DMS153 (cell line): ENCODE data around the gene LRRC49.
"Not testable (repeated sequence)": the region's sequence is repeated elsewhere in the genome, so short reads cannot be mapped to it uniquely, and the experiment has no call there.

ENCODE experiments used
- DNase-seq: peaks from one replicate; lab custom pipeline; 2025; lab: John Stamatoyannopoulos, UW

LRRC49 gene

DNA sequence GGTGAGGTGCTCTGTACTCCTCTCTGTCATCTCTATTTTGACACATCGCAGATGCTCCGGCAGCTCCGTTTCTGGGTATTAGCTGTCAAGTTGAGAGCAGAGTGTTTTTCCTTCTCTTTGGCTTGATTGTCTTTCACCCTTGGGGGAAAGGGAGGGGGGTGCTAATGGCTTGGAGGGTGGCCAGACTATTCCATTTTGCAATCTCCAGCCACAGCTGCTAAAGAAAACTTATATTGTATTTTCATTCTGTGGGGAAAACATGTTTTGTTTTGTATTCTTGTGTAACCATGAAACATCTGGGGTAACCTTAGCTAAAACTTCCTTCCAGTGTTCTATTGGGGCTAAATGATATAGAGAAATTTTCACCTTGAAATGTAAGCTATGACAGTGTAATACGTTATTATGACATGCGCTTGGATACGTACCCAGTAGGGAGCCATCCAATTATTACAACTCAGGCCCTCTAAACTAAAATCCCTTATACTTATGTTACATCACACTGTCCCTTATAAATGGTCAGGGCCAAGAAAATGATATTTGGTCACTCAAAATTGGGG lies 24.6 kb upstream of the LRRC49 start:
- no peak for DNase-seq

DNA sequence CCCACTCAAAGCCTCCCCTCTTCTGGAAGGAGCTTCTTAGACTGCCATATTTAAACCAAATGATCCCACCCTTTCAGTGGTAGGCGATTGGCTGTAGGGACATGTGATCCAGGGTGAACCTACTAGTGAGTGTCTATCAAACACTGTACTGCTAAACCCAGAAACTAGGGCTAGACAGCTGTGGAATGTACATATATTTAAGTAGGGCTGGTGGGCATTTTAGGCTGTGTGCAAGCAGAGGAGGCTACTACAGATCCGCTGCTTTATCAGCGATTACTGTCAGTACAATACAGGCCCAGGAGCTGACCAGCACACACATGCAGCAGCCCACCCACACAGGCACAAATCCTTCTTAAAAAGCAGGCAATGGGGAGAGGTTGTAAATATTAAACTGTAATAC lies 23.3 kb upstream of the LRRC49 start:
- no peak for DNase-seq

DNA sequence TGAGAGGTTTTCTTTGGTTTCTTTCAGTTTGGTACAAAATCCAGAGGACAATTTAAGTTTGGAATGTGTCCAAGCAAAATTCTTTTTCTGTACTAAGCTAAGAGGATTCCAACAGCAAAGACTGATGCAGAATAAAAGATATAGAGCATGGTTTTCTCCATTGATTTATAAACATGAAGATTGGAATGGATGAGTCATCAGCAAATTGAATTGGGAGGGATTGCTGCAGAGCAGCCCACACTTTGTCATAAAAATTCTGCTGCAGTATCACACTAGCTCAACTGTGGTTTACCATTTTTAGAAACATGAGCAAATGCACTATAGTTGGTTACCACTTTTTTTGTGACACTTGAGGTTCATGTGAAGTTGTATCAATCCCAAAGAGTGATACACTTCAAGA lies 22.6 kb upstream of the LRRC49 start:
- no peak for DNase-seq

DNA sequence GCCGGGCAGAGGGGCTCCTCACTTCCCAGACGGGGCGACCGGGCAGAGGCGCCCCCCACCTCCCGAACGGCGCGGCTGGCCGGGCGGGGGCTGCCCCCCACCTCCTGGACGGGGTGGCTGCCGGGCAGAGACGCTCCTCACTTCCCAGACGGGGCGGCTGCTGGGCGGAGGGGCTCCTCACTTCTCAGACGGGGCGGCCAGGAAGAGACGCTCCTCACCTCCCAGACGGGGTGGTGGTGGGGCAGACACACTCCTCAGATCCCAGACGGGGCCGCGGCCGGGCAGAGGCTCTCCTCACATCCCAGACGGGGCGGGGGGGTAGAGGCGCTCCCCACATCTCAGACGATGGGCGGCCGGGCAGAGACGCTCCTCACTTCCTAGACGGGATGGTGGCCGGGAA lies 21.1 kb upstream of the LRRC49 start:
- not testable (repeated sequence) for DNase-seq

DNA sequence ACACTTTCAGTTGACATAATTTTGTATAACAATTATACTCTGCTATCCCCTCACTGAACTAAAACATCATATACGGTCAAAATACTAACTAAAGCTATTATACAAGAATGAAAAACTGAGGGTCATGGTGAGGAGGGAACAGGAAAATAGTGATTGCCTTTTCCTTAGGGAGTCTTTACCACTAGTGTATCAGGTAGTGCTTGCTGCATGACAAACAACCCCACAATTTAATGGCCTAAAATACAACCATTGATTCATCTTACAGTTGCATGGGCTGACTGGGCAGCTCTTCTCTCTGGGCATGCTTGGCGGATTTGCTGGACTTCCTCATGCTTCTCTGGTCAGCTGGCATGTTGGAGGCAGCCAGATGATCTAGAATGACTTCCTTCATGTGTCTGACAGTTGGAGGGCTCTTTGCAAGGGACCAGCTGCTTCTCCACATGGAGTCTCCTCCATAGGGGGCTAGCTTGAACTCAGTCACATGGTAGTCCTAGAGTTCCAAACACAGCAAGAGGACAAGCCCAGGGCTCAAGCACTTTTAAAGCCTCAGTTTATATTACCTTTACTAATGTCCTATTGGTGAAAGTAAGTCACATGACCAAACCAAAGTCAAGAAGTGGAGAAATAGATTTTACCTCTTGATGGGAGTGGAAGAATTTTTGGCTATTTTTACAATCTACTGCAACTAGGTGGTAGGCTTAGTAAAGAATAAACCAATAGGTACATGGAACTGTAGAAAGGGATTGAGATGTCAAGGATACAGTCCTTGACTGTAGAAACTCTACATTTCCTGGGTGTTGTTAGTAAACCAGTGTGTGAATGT lies 19.2 kb upstream of the LRRC49 start:
- DNase-seq: no peak

DNA sequence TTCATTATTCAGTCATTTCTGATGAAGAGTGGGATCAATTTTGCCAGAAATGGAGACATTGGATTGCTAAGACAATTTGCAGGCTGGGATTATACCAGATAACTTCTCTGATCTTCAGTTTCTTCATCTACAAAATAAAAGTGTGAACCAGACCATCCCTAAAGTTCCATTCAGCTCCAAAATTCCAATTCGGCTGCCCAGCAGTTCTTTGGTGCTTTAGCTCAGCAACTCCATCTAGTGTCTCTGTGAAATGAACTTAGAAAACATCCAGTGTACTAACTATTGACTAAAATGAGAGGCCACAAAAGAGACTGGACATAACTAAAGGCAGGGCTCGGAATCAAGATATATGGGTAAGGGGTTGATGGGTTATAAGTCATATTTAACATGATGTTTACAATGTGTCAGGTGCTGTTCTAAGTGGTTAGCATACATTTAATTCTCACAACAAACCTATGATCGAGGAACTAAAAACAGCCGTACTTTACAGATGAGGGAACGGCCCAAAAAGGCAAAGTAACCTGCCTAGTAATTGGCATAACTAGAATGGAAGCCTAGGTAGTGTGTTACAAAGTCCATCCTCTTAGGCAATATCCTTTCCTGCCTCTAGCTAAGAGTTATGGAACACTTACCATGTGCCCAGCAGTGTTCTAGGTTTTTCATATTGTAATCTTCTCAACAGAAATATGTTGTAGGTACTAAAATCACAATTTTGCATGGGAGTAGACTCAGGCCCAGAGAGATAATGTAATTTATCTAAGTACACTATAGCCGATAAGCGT lies 17.4 kb upstream of the LRRC49 start:
- DNase-seq: no peak

DNA sequence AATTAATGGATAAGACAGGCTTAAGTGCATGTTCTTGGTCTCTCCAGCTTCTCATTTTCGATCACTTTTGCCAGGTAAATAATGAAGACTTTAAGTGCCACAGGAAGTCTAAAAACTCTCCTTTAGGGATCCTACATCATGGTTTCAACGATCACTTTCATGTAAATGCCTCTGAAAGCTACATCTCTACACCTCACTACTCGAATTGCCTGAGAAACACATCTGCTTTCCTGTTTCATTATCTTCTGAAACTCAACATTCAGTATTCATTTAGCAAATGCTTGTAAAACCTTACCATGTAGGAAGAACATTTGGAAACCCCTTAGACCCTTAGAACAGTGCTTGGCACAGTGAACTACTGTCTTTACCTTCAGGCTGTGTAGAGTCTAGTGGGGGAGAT lies 16.6 kb upstream of the LRRC49 start:
- no peak for DNase-seq

DNA sequence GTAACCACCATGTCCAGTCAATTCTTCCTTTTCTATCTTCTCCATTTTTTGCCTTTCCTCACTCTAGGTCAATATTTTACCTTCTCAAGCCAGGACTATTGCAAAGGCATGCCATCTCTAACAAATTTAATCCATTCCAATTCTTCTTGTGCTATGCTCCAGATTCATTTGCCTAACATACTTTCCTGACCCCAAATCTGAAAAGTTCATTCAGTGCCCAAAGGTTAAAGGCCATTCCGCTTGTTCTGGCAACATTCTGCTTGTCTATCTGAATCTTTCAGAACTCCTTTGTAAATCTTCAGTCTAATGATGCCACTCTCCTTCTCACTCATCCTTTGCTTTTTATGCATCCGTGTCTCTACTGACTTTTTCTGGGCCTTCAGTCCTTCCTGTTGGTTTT lies 15.9 kb upstream of the LRRC49 start:
- DNase-seq: no peak

DNA sequence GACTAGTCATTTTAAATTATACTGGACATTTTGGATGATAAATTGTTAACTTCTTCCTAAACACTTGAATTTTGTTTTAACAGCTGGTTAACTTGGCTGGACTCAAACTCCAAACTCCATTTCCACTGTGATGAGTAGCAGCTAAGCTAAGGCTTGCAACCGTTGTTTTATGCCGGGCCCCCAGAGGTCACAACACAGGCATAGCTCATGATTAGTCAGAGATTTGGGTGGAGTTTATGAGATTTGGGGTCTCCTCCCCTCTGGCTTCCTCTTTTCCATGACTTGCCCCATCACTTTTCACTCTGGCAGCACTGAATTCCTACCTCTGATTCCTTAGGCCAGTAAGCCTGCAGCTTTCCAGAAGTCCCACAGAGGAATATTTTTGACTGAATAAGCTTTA lies 13.2 kb upstream of the LRRC49 start:
- DNase-seq: no peak

DNA sequence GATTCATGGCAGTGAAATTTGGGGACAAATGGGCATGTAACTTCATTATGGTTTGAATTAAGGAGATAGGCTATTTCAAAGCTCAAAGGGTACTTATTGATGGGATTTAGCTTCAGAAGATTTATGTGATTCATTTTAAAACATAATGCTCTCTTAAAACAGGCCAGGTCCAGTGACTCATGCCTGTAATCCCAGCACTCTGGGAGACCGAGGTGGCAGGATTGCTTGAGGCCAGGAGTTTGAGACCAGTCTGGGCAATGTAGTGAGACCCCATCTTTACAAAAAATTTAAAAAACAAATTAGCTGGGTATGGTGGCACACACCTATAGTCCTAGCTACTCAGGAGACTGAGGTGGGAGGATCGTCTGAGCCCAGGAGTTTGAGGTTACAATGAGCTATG lies 11.8 kb upstream of the LRRC49 start:
- no peak for DNase-seq

DNA sequence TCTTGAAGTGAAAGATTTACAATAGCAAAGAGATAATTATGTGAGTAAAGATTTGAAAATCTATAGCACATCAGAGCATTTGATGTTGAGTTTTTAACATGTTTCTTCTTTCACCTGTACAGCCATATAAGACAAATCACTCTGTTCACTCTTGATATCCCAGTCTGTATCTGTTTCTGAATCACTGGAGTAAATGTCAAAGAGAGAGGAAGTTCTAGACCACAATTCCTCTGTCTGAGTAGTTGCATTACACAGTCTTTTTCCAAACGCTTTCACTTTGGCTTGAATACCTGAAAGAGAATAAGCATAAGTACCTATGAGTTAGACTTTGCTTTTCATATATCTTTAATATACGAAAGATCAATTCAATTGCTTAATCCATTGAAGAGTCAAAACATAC lies 10.3 kb upstream of the LRRC49 start:
- DNase-seq: no peak

DNA sequence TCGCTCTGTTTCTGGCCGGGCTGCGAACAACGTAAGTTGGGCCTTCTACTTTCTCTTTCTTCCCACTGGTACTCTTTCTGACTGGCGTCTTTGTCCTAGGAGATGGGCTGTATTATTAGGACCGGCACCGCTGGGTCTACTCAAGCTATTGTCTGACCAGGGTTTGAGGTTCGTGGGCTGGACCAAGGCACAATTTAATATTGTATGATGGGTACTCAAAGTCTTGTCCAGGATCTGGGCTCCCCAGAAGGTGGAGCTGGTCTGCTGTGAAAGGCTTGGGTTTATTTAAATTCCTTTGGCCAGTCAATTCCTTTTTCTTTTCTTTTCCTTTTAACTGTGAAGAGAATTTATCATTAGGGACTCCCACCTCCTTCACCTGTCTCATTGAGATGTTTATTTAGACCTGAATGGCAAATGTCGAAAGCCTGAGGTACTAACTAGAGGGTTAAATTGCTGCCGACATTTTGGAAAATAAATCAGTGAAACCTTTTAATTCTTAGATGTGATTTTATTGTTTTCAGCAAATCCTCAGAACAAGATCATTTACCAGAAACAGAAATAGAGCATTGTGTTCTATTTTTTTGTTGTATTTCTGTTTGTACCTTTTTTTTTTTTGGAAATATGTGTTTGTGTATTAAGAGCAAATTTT lies 410 bp downstream of the LRRC49 start:
- DNase-seq: peak; percentile 24

DNA sequence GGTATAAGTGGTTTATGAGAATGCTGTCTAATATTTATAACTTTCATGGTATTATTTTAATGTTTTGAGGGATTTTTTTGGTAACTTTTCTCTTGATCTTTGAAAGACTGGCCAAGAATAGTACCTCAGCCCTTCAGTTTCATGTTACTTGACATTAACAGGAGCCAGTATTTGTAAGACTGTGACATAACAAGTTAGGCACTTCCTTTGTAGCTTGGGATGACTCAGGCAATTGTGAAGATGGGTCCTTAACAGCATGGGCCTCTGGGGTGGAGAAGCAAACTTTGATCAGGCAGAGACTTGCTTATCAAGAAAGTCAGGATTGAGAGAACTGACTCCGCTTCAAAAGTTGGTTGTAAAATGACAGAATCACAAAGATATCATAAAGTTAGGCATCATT lies 9.5 kb downstream of the LRRC49 start:
- DNase-seq: no peak

DNA sequence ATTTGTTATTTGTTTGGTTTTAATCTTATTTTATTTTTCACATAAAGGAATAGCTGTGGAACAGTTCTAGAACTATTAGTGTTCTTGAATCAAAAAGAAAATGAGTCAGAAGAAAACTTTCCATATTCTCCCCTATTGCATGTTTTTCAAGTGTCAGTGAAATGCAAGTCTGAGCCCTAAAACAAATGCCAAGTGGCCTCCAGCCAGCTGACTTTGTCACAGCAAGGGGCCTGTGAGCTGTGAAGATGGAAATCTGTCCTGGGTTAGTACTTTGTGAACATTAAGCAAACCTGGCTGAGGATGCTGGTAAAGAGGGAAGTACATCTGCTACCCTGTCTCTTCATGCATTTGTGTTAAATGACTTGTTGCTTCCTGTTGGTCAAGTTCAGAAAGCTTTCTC lies 14.2 kb downstream of the LRRC49 start:
- no peak for DNase-seq

DNA sequence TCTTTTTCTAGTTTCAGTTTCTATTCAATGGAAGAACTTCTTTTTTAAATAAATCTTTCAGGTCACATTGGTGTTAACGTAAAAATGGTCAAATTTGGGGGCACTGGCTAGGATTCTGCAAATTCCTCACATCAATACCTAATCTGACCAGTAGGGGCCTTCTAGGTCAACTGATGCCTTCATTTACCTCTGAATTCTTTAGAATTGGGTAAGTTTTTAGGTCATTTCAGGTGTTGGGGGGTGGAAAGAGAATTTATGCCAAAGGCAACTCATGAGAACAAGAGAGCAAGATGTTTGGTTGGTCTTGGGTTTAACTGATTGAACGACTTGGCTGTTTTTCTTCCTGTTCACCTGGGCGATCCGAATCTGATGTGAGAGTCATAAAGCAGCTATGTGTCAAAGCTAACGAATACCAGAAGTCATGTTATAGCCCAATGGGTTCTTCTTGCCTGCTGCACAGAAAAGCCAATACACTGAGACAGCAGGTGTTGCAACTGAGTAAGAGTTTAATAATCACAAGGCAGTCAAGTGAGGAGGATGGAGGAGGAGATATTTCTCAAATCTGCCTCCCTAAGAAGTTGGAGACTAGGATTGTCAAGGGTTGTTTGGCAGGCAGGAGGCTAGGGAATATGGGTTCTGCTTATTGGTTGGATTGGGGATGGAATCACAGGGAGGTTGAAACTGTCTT lies 15.3 kb downstream of the LRRC49 start:
- no peak for DNase-seq

DNA sequence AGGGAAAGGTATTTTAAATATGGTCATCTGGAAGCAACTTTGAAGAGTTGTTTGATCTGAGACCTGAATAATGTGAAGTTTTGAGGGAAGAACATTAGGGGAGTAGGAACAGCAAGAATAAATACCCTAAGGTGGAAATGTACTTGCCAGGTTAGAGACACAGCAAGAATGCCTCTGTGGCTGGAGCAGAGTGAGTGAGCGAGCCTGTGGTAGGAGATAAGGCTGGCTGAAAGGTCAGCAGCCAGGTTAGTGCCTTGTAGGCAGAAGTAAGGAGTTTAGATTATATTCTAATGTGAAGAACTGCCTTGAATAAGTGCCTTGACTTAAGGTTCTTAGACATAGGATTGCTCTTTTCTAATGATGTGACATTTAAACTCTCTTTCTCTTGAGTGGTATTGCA lies 18.3 kb downstream of the LRRC49 start:
- DNase-seq: no peak

DNA sequence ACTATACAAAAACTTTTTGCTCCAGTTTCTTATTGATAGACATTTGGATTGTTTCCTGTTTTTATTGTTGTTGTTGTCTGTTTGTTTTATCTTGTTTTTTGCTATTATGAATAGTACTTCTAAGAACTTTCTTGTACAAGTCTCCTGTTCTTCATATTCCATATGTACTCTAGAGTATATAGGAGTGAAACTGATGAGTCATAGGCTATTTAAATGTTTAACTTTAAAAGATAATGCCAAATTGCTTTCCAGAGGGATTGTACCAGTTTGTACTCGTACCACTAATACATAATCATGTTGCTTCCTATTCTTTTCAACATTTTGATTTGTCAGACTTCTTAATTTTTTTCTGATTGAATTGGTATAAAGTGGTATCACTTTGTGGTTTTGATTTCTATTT lies 19.6 kb downstream of the LRRC49 start:
- DNase-seq: no peak

DNA sequence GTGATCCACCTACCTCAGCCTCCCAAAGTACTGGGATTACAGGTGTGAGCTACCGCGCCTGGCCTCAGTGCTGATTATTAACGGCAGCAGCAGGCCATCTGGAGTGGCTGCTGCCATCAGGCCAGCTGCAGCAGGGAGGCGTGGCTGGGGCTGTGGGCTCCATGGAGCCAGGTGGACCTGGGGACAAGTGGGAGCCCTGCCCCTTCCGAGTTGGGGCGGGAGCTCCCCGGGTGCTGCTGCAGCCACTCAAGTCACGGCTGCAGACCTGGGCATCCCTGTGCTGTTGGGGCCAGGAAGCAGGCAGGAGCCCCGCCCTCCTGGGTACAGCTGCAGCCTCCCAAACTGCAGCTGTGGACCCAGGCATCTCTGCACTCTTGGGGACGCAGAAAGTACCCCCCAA lies 23.9 kb downstream of the LRRC49 start:
- no peak for DNase-seq

DNA sequence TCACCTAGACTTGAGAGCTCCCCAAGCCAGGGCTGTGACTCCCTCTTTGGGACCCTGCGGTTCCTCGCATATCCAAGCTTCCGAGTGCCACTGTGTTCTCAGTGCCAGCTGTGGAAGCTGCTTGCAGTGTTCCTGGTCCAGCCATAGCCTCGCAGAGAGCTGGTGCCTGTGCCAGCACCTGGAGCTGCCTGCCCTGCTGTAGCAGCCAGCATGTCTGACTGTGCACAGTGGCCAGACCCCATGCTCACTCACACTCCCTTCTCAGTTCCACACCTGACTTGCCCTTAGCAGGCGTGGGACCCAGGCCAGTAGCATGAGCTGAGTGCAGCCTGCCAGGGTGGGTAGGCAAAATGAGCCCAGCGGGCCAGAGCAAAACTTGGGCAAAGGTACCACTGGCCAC lies 25.3 kb downstream of the LRRC49 start:
- DNase-seq: no peak

DNA sequence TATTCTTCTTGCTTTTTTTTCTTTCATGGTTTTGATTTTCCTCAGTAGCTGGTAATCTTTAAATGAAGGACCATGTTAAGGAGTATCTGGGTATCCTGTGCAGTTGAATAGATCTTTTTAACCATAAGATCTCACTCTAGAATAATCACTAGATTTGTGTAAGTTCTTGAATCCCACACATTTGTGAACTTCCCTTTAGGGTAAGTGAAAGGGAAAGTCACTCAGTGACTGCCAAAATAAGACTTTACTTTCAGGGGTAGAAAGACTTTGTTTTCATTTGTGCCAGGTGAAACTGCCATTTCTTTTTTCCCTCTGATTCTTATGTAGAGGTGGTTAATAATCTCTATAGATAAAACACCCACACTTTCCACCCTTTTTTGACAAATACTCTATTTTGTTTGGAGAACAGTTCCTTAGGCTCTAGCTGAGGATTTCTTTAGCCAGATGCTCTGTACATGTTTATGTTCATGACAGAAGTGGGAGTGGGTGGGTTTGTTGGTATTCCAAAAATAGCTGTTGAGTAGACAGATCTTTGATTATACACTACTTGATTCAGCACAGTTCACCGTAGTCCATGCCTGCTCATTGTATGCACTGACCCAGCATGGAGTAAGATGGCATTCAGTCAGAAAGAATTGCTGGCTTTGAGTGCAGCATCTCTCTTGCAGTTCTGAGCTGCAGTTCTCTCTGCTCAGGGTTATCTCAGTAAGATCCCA lies 28.5 kb downstream of the LRRC49 start:
- DNase-seq: no peak

DNA sequence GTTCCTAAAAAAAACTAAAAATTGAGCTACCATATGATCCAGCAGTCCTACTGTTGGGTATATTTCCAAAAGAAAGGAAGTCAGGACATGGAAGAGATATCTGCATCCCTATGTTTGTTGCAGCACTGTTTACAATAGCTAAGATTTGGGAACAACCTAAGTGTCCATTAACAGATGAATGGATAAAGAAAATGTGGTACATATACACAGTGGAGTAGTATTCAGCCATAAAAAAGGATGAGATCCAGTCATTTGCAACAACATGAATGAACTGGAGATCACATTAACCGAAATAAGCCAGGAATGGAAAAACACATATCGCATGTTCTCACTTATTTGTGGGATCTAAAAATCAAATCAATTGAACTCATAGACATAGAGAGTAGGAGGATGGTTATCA lies 29.5 kb downstream of the LRRC49 start:
- no peak for DNase-seq
